H1 (cell line): ENCODE results near the gene NDP. TPM values are rescaled to one million over a fixed set of nuclear protein-coding genes. Genes with fewer than 3 reads are reported as not detected.

Source experiments
- BCL11A ChIP-seq, 2 experiments: IDR thresholded peaks; one replicate each; pipeline ENCODE4 v1.6.1; 2011; ENCODE audit warnings: low read depth in 2 of 2, low read length in 2 of 2, mild to moderate bottlenecking in 2 of 2
- BRCA1 ChIP-seq: IDR thresholded peaks from 2 replicates; pipeline ENCODE4 v1.6.1; 2012; ENCODE audit warnings: low read depth, low read length, improper control_type of control experiment
- CHD1 ChIP-seq: IDR thresholded peaks from 2 replicates; pipeline ENCODE4 v1.6.1; 2012; ENCODE audit warnings: low read depth, low read length, improper control_type of control experiment
- HDAC2 ChIP-seq, 2 experiments: fragments of 300-600 bp in 1 of 2; sonication (generic) in 1 of 2; IDR thresholded peaks; 2 replicates each; pipeline ENCODE4 v1.6.1; 2011 to 2012; ENCODE audit warnings: low read depth in 2 of 2, low read length in 2 of 2, mild to moderate bottlenecking in 2 of 2, moderate library complexity in 2 of 2, borderline replicate concordance in 1 of 2, inconsistent platforms in 1 of 2
- NRF1 ChIP-seq: IDR thresholded peaks from 2 replicates; pipeline ENCODE4 v1.6.1; 2011; ENCODE audit warnings: mild to moderate bottlenecking, low read depth, low read length, improper control_type of control experiment
- SRF ChIP-seq: IDR thresholded peaks from 2 replicates; pipeline ENCODE4 v1.6.1; 2011; ENCODE audit warnings: mild to moderate bottlenecking, low read depth, low read length, moderate library complexity
- USF2 ChIP-seq: IDR thresholded peaks from 2 replicates; pipeline ENCODE4 v1.6.1; 2011; ENCODE audit warnings: low read length, improper control_type of control experiment
- polyA plus RNA-seq, 7 experiments: library from polyadenylated mRNA; depleted of rRNA in 3 of 7; stranded (reverse) in 5 of 7; unstranded in 2 of 7; fragments of >200 nt in 5 of 7; fragments of 200-250 nt in 2 of 7; gene quantifications; 1 replicate in 5 of 7; 2 replicates in 1 of 7; 4 replicates in 1 of 7; pipeline versions ENCODE4 v1.2.1 to v1.2.3, GENCODE V29; 2011 to 2013; ENCODE audit warnings: missing spikeins in 2 of 7, mixed read lengths in 2 of 7
- total RNA-seq: library from RNA; stranded (reverse); fragmentation: NEBNext Ultra II Directional; extraction: Animal tissue kit (Norgen Biotek cat#: 25700); gene quantifications from 2 replicates; pipeline ENCODE4 v1.2.1, GENCODE V29; 2021
- TF ChIP-seq, protein P1 (sequence below): fragments of 300-600 bp; sonication (generic); IDR thresholded peaks from 2 replicates; pipeline ENCODE4 v1.7.1; 2012; ENCODE audit warnings: low read length, moderate library complexity, mild to moderate bottlenecking, inconsistent platforms; ENCODE audit not compliant: insufficient replicate concordance
- TF ChIP-seq, protein P2 (sequence below): IDR thresholded peaks from 2 replicates; pipeline ENCODE4 v1.6.1; 2012; ENCODE audit warnings: low read length, inconsistent platforms

NDP gene
- total and polyA plus RNA-seq, 2 of the 8 experiments (the other 6 are each of a cell fraction or from before 2014, with no cell fraction given), result 0.26 to 0.82 TPM

- TF ChIP-seq, protein P1, sequence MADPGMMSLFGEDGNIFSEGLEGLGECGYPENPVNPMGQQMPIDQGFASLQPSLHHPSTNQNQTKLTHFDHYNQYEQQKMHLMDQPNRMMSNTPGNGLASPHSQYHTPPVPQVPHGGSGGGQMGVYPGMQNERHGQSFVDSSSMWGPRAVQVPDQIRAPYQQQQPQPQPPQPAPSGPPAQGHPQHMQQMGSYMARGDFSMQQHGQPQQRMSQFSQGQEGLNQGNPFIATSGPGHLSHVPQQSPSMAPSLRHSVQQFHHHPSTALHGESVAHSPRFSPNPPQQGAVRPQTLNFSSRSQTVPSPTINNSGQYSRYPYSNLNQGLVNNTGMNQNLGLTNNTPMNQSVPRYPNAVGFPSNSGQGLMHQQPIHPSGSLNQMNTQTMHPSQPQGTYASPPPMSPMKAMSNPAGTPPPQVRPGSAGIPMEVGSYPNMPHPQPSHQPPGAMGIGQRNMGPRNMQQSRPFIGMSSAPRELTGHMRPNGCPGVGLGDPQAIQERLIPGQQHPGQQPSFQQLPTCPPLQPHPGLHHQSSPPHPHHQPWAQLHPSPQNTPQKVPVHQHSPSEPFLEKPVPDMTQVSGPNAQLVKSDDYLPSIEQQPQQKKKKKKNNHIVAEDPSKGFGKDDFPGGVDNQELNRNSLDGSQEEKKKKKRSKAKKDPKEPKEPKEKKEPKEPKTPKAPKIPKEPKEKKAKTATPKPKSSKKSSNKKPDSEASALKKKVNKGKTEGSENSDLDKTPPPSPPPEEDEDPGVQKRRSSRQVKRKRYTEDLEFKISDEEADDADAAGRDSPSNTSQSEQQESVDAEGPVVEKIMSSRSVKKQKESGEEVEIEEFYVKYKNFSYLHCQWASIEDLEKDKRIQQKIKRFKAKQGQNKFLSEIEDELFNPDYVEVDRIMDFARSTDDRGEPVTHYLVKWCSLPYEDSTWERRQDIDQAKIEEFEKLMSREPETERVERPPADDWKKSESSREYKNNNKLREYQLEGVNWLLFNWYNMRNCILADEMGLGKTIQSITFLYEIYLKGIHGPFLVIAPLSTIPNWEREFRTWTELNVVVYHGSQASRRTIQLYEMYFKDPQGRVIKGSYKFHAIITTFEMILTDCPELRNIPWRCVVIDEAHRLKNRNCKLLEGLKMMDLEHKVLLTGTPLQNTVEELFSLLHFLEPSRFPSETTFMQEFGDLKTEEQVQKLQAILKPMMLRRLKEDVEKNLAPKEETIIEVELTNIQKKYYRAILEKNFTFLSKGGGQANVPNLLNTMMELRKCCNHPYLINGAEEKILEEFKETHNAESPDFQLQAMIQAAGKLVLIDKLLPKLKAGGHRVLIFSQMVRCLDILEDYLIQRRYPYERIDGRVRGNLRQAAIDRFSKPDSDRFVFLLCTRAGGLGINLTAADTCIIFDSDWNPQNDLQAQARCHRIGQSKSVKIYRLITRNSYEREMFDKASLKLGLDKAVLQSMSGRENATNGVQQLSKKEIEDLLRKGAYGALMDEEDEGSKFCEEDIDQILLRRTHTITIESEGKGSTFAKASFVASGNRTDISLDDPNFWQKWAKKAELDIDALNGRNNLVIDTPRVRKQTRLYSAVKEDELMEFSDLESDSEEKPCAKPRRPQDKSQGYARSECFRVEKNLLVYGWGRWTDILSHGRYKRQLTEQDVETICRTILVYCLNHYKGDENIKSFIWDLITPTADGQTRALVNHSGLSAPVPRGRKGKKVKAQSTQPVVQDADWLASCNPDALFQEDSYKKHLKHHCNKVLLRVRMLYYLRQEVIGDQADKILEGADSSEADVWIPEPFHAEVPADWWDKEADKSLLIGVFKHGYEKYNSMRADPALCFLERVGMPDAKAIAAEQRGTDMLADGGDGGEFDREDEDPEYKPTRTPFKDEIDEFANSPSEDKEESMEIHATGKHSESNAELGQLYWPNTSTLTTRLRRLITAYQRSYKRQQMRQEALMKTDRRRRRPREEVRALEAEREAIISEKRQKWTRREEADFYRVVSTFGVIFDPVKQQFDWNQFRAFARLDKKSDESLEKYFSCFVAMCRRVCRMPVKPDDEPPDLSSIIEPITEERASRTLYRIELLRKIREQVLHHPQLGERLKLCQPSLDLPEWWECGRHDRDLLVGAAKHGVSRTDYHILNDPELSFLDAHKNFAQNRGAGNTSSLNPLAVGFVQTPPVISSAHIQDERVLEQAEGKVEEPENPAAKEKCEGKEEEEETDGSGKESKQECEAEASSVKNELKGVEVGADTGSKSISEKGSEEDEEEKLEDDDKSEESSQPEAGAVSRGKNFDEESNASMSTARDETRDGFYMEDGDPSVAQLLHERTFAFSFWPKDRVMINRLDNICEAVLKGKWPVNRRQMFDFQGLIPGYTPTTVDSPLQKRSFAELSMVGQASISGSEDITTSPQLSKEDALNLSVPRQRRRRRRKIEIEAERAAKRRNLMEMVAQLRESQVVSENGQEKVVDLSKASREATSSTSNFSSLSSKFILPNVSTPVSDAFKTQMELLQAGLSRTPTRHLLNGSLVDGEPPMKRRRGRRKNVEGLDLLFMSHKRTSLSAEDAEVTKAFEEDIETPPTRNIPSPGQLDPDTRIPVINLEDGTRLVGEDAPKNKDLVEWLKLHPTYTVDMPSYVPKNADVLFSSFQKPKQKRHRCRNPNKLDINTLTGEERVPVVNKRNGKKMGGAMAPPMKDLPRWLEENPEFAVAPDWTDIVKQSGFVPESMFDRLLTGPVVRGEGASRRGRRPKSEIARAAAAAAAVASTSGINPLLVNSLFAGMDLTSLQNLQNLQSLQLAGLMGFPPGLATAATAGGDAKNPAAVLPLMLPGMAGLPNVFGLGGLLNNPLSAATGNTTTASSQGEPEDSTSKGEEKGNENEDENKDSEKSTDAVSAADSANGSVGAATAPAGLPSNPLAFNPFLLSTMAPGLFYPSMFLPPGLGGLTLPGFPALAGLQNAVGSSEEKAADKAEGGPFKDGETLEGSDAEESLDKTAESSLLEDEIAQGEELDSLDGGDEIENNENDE, result no peak
- TF ChIP-seq BCL11A (IDR thresholded peaks at IDR 0.05; ENCODE audit: low read depth in 2 of 2, low read length in 2 of 2), result no peak
- TF ChIP-seq HDAC2 (IDR thresholded peaks at IDR 0.05; ENCODE audit: borderline replicate concordance in 1 of 2, low read depth in 2 of 2, low read length in 2 of 2), result no peak
- TF ChIP-seq USF2, result no peak
- TF ChIP-seq BRCA1, result no peak
- no peak for TF ChIP-seq SRF
- no peak for TF ChIP-seq CHD1
- TF ChIP-seq NRF1, result no peak
- TF ChIP-seq, protein P2, sequence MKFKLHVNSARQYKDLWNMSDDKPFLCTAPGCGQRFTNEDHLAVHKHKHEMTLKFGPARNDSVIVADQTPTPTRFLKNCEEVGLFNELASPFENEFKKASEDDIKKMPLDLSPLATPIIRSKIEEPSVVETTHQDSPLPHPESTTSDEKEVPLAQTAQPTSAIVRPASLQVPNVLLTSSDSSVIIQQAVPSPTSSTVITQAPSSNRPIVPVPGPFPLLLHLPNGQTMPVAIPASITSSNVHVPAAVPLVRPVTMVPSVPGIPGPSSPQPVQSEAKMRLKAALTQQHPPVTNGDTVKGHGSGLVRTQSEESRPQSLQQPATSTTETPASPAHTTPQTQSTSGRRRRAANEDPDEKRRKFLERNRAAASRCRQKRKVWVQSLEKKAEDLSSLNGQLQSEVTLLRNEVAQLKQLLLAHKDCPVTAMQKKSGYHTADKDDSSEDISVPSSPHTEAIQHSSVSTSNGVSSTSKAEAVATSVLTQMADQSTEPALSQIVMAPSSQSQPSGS, result no peak
These were observed 4.8 kb downstream of the NDP start (continued) for GRCh38 chrX:43968359-43968781.
